ENCODE measurements around the gene NHSL2.

Gene NHSL2

DNA sequence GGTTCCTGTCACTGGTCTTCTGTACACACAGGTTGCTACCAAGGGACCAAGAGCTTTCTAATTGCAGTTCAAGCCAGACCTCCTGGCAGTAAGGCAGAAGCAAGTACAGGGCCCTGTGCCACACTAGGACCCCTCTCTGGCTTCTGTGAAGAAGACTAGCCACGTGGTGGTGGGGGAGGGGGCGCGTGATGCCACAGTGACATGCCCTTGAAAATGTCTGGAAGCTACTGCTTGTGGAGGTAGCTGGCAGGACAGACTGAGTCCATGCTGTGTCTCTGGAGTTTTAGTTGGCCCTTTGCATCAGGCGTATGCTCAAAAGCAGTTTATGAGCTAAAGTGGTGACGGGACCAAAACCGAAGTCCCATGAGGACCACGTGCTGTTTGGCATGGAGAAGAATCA, 170.2 kb downstream of the NHSL2 start:
- no peak for DNase-seq

DNA sequence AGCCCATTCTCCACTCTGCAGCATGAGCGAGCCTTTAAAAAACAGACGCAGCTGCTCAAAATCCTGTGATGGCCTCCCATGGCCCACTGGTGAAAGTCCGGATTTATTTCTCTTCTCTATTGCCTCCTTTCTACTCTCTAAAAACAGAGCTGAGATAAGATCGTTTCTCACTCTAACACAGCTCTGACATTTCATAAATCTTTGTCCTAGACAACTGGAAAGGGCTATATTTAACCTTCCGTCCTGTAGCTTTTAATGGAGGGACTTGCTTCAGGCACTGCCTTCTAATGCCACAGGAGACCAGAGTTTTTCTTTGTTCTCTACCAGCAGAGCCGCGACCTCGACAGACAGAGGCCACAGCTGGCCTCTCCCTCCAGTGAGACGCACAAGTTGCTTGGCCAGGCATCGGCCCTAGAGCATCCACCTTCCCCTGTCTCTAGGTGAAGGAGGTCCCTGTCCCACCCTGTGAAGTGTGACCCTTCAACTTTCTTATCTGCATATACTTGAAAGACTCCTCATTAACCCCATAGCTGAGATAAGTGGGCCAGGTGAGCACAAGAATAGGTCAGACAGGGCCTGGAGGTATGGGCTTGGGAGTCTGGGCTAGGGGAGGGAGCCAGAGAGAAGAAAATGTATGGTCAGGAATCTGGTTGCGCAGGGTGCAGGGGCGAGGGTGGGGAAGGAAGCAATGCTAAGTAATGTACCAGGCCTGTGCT, 171.1 kb downstream of the NHSL2 start:
- no peak for DNase-seq

DNA sequence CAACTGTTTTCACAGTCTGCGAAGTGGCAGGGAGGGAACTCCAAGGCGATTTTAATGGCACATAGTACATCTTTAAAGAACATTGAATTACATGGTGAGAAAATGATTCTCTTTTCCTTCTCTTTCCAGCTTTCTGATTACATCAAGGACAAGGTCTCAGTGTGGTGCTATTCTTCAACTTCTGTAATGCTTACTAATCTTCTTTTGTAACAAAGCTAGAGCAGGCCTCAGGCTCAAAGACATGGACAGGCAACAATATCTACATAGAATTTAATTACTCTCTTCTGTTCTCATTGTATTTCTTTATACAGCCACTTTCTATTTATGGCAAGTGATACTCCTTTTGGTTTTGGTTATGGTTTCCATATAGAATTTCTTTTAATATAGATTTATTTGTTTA, 172.6 kb downstream of the NHSL2 start:
- DNase-seq = no peak

DNA sequence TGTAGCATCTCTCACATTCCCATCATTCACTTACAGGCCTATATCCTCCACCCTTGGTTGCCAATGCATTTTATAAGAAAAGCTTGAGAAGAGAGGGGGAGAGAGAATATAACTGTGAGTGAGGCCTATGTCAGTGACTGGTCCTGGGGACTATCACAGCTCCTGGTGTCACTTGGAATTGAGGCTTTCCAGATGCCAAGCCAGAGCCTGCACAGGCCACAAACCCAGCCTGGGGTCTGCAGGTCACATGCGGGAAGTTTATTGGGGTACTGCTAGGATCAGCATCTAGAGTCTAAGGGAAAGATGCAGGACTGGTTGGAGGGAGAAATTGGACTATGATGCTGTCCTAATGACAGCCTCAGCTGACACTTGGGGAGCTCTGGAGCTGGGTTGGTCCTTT, 173.5 kb downstream of the NHSL2 start:
- DNase-seq = no peak

DNA sequence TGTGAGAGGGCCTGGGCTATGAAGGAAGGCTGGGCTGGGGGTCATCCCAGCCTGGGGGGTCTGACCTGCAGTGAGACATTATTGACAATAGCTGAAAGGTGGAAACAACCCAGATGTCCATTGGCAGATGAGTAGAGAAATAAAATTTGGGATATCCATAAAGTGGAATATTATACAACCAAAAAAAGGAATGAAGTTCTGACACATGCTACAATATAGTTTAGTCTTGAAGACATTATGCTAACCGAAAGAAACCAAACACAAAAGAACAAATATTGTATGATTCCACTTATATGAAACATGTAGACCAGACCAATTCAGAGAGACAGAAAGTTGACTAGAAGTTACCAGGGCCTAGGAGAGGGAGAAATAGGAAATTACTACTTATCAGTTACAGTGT, 176.3 kb downstream of the NHSL2 start:
- DNase-seq = no peak

DNA sequence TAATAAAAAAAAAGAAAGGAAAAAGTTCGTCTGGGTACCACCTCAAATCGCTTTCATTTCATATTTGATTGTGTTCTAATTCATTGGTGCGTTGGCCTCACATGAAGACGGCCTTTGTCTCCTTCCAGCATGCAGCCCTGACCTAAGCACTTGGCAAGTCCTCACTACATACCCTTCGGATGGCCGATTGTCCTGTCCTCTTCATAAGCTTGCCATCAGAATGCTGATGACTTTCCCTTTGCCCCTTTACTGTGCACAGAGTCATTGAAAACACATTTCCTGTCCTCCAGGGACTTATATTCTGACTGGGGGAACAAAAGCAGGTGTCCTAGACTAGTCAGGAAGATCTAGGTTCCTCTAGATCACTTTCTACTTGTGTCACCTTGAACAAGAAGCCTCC, 178.1 kb downstream of the NHSL2 start:
- DNase-seq = no peak

- no peak for DNase-seq
These were observed 178.6 kb downstream of the NHSL2 start for GRCh38 chrX:72089254-72089653.

DNA sequence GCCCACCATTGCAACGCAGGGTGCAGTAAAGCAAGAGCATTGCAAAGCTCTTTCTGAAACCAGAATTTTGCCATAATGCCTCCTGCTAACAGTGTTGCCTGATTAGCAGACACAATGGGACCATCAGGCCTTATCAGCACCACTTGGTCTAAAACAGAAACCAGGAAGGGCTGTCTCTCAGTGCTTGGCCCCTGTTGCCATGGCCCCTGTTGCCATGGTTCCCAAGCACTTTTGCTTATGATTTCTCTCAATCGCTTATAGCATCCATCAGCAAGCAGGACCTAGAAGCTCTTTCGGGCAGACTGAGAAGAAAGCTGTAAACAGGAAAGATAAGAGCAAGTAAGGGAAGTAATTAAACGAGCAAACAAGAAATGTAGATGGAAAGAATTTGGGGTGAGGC, 184.2 kb downstream of the NHSL2 start:
- peak; percentile 27 to 76 (median 62) for DNase-seq

DNA sequence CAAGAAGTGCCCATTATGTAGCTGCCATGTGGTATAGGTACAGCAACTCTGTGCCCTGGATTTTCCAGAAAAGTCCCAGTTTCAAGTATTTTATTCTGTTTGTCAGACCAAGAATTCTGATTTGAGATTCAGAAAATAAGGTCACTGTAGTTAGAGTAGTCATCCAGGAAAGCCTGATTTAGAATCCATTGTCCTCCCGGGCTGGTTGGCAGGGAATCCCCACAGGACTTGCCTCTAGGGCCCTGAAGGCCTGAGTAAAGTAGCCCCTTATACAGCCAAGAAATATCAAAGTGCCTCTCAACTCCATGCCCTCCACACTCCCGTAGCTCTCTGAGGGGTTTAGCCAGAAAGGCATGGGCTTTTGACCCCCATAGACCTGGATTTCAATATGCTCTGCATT, 184.7 kb downstream of the NHSL2 start:
- DNase-seq = no peak

DNA sequence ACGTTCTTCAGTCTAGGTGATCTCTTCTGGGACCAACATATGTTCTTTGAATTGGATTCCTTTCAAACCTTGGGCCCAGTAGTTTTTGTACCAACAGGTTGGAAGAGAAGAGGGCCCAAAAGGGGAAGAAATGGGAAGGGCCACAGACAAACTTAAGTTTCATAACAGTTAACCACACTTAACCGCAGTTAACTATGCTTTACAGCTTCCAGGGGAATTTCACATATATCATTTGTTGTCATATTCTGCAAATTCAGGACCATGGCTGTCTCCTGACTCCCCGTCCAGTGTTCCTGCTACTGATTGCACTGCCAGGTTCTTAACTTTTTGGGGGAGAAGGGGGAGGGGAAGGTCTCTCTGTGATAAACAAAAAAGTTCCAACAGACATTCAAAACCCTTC, 186.5 kb downstream of the NHSL2 start:
- no peak for DNase-seq

- peak in 3 of 5 experiments; percentile 6 to 43 (median 40) for DNase-seq
These were observed 189.6 kb downstream of the NHSL2 start for GRCh38 chrX:72100051-72100755.

GRCh38 chrX:72100824-72101351, 190.2 kb downstream of the NHSL2 start:
- DNase-seq = peak; percentile 30 to 91 (median 67)

DNA sequence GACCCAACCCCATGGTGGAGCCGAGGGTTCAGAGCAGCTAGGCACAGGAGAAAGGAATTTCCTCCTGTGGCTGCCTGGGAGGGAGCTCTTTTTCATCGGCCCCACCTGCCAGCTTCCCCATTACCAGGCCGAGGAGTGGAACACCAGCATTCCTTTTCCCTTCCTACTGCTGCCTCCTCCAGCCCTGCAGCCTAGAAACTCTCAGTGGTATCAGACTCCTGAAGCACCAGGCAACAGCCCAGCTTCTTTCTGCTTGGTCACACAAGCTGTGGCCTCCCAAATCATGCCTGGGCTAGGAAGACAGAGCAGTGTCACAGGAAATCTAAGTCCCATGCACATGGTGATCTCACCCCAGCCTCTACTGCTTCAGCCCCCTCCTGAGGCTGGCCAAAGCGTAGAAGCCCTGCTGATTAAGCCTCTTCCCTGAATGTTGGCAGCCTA, 191.0 kb downstream of the NHSL2 start:
- DNase-seq = no peak

DNA sequence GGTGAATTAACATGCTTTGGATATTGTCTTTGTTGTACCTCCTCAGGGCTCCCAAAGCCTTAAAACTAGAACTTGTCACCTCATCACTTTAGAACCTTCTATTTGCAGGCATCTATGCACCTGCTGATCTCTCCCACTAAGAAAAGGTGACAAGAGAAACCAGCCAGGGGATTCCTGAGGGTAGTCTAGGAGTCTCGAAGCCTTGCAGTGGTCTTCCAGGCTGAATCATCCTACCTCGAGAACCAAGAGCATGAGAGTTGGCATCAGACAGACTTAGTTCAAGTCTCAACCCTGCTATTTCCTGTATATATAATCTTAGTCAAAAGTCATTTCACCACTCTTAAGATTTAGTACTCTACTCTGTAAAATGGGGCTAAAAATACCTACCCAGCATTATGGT, 191.5 kb downstream of the NHSL2 start:
- peak in 1 of 5 experiments; percentile 24 for DNase-seq

DNA sequence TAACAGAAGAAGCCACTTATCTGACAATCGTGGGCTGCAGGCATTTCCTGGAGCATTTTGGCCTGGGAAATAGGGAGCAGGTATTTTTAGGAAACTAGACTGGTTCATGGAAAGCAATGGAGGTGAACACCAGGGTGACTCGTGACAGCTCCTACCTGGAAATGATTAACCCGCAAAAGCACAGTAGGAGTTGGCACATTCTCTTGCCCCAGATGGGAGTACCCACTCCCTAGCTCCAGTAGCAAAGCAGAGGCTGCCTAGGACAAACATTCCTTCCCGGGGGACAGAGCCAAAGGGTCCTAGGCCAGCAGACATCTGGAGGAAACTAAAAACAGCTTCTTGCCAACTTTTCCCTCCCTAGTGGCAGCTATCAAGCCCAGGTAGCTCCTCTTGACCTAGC, 192.1 kb downstream of the NHSL2 start:
- no peak for DNase-seq

GRCh38 chrX:72105436-72105835, 194.8 kb downstream of the NHSL2 start:
- DNase-seq = peak in 4 of 5 experiments; percentile 2 to 89 (median 70)

GRCh38 chrX:72107320-72107719, 196.7 kb downstream of the NHSL2 start:
- DNase-seq = peak in 1 of 5 experiments; percentile 35

- DNase-seq = no peak
These were observed 197.4 kb downstream of the NHSL2 start for GRCh38 chrX:72107841-72108595.

- no peak for DNase-seq
These were observed 198.0 kb downstream of the NHSL2 start for GRCh38 chrX:72108666-72109065.

- no peak for DNase-seq
These were observed 199.6 kb downstream of the NHSL2 start for GRCh38 chrX:72110051-72110875.

- no peak for DNase-seq
These were observed 200.4 kb downstream of the NHSL2 start for GRCh38 chrX:72110876-72111708.
